HepG2 (cell line): Measurements from ENCODE around the gene MRPL14. TPM values are rescaled to one million over a fixed set of nuclear protein-coding genes. Genes with fewer than 3 reads are reported as not detected.

ENCODE experiments used
- ARNT2 ChIP-seq: sonication (generic); formaldehyde crosslinking; IDR thresholded peaks from 2 replicates; pipeline ENCODE4 v1.8.0; 2022; ENCODE audit warnings: mild to moderate bottlenecking, low read depth, missing genetic modification reagents, moderate library complexity
- HMGA1 ChIP-seq: sonication (generic); formaldehyde crosslinking; conservative IDR thresholded peaks from 2 replicates; pipeline ENCODE4 v1.4.0; 2020; ENCODE audit warnings: missing genetic modification reagents
- MED13 ChIP-seq: sonication (generic); formaldehyde crosslinking; IDR thresholded peaks from 2 replicates; pipeline ENCODE4 v1.5.0; 2020; ENCODE audit warnings: missing genetic modification reagents
- MXI1 ChIP-seq: IDR thresholded peaks from 3 replicates; pipeline ENCODE4 v1.6.1; 2012; ENCODE audit warnings: low read depth, low read length, inconsistent platforms, borderline replicate concordance
- NFYB ChIP-seq: sonication (generic); formaldehyde crosslinking; IDR thresholded peaks from 2 replicates; pipeline ENCODE4 v1.4.0; 2020; ENCODE audit warnings: missing genetic modification reagents
- PLRG1 ChIP-seq: fragments of 450-650 bp; conservative IDR thresholded peaks from 2 replicates; pipeline ENCODE4 v1.6.1; 2016
- SALL1 ChIP-seq: sonication (generic); formaldehyde crosslinking; IDR thresholded peaks from 2 replicates; pipeline ENCODE4 v1.8.0; 2022; ENCODE audit warnings: mild to moderate bottlenecking, missing genetic modification reagents
- TBX3 ChIP-seq: fragments of 450-650 bp; IDR thresholded peaks from 2 replicates; pipeline ENCODE4 v1.6.1; 2017; ENCODE audit warnings: antibody characterized with exemption, mild to moderate bottlenecking, inconsistent platforms, borderline replicate concordance
- ZFY ChIP-seq: sonication (generic); formaldehyde crosslinking; IDR thresholded peaks from 2 replicates; pipeline ENCODE4 v1.4.0; 2020; ENCODE audit warnings: missing genetic modification reagents
- ZMYM2 ChIP-seq: sonication (generic); formaldehyde crosslinking; IDR thresholded peaks from 2 replicates; pipeline ENCODE4 v1.8.0; 2022; ENCODE audit warnings: mild to moderate bottlenecking, missing genetic modification reagents
- ZNF264 ChIP-seq: sonication (generic); formaldehyde crosslinking; IDR thresholded peaks from 2 replicates; pipeline ENCODE4 v1.4.0; 2020; ENCODE audit warnings: missing genetic modification reagents
- ZNF282 ChIP-seq: fragments of 450-650 bp; IDR thresholded peaks from 2 replicates; pipeline ENCODE4 v1.6.1; 2018; ENCODE audit not compliant: partially characterized antibody
- ZNF292 ChIP-seq: sonication (generic); formaldehyde crosslinking; IDR thresholded peaks from 2 replicates; pipeline ENCODE4 v1.8.1; 2022; ENCODE audit warnings: mild to moderate bottlenecking, low read depth, missing genetic modification reagents, borderline replicate concordance
- ZNF3 ChIP-seq: IDR thresholded peaks from 2 replicates; pipeline ENCODE4 v1.7.0; 2017; ENCODE audit warnings: inconsistent platforms
- polyA plus RNA-seq, 8 experiments: library from polyadenylated mRNA; depleted of rRNA in 3 of 8; stranded (reverse) in 7 of 8; unstranded in 1 of 8; fragments of >200 nt; fragmentation: Illumina TruSeq in 4 of 8; extraction: Trizol in 4 of 8; gene quantifications; 2 replicates each; pipeline versions ENCODE4 v1.2.1 to v1.2.3, GENCODE V29; 2011 to 2016; ENCODE audit warnings: low read depth in 4 of 8, missing spikeins in 1 of 8, mixed read lengths in 1 of 8; ENCODE audit not compliant: insufficient read depth in 1 of 8
- total RNA-seq, 5 experiments: library from RNA; depleted of rRNA; stranded (reverse); fragments of >200 nt; fragmentation: Illumina TruSeq; extraction: Trizol; gene quantifications; 2 replicates each; pipeline ENCODE4 v1.2.3, GENCODE V29; 2016; ENCODE audit warnings: low read depth in 1 of 5
- TF ChIP-seq, protein P1 (sequence below): sonication (generic); formaldehyde crosslinking; IDR thresholded peaks from one replicate; pipeline ENCODE4 v1.5.1; 2020; ENCODE audit warnings: mild to moderate bottlenecking, missing genetic modification reagents; ENCODE audit errors: not compliant biosample characterization
- TF ChIP-seq, protein P2 (sequence below): sonication (generic); formaldehyde crosslinking; IDR thresholded peaks from 2 replicates; pipeline ENCODE4 v1.4.0; 2020; ENCODE audit warnings: mild to moderate bottlenecking, missing genetic modification reagents
- TF ChIP-seq, protein P3 (sequence below): IDR thresholded peaks from 2 replicates; pipeline ENCODE4 v1.6.1; 2018; ENCODE audit warnings: missing genetic modification reagents, mild to moderate bottlenecking, missing compliant biosample characterization
- TF ChIP-seq, protein P4 (sequence below): sonication (generic); formaldehyde crosslinking; IDR thresholded peaks from 2 replicates; pipeline ENCODE4 v1.9.0; 2021; ENCODE audit warnings: missing genetic modification reagents, mild to moderate bottlenecking, borderline replicate concordance

Gene MRPL14
- total and polyA plus RNA-seq, 2 of the 13 experiments (the other 11 are each of a cell fraction or from before 2014, with no cell fraction given), result 157 to 178 TPM

DNA sequence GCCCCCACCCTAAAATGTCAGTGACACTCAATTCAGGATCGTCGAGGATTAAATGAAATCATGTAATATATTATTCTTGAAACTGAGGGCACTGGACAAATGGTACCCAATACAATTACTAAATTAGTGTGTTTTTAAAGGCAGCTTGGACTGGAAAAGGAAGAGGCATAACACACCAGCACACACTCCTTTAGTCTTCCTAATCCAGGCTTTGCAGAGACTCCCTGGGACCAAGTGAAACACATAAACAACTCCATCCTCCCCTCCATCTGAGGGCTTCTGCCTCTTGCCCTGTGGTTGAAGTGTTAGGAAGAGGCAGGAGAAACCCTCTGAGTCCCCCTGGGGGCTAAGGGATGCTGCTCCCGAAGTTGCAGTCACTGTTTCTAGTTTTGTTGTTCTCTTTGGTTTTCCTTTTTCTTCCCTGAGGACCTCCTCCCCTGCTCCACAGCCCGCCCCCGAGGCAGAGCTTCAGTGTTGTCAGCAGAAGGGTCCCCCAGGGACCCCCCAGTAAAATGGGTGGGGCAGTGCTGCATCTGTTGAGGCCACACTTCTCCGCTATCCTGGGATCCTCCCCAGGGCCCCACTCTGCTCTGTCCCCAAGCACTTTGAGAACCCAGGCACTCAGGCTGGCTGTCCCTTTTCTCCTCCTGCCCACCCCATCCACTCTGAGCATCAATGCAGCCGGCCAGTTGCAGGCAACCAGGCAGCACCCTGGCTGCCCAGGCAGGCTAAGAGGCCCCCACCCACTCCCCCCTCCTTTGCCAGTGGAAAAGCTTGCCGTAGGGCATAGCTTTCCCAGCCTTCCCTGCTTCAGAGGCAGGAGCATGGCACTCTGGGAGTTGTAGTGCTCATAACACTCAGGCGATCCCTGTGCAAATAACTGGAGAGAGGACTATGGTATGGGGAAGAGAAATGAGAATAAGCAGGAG lies 6.0 kb upstream of the MRPL14 start (continued):
- TF ChIP-seq, protein P1, sequence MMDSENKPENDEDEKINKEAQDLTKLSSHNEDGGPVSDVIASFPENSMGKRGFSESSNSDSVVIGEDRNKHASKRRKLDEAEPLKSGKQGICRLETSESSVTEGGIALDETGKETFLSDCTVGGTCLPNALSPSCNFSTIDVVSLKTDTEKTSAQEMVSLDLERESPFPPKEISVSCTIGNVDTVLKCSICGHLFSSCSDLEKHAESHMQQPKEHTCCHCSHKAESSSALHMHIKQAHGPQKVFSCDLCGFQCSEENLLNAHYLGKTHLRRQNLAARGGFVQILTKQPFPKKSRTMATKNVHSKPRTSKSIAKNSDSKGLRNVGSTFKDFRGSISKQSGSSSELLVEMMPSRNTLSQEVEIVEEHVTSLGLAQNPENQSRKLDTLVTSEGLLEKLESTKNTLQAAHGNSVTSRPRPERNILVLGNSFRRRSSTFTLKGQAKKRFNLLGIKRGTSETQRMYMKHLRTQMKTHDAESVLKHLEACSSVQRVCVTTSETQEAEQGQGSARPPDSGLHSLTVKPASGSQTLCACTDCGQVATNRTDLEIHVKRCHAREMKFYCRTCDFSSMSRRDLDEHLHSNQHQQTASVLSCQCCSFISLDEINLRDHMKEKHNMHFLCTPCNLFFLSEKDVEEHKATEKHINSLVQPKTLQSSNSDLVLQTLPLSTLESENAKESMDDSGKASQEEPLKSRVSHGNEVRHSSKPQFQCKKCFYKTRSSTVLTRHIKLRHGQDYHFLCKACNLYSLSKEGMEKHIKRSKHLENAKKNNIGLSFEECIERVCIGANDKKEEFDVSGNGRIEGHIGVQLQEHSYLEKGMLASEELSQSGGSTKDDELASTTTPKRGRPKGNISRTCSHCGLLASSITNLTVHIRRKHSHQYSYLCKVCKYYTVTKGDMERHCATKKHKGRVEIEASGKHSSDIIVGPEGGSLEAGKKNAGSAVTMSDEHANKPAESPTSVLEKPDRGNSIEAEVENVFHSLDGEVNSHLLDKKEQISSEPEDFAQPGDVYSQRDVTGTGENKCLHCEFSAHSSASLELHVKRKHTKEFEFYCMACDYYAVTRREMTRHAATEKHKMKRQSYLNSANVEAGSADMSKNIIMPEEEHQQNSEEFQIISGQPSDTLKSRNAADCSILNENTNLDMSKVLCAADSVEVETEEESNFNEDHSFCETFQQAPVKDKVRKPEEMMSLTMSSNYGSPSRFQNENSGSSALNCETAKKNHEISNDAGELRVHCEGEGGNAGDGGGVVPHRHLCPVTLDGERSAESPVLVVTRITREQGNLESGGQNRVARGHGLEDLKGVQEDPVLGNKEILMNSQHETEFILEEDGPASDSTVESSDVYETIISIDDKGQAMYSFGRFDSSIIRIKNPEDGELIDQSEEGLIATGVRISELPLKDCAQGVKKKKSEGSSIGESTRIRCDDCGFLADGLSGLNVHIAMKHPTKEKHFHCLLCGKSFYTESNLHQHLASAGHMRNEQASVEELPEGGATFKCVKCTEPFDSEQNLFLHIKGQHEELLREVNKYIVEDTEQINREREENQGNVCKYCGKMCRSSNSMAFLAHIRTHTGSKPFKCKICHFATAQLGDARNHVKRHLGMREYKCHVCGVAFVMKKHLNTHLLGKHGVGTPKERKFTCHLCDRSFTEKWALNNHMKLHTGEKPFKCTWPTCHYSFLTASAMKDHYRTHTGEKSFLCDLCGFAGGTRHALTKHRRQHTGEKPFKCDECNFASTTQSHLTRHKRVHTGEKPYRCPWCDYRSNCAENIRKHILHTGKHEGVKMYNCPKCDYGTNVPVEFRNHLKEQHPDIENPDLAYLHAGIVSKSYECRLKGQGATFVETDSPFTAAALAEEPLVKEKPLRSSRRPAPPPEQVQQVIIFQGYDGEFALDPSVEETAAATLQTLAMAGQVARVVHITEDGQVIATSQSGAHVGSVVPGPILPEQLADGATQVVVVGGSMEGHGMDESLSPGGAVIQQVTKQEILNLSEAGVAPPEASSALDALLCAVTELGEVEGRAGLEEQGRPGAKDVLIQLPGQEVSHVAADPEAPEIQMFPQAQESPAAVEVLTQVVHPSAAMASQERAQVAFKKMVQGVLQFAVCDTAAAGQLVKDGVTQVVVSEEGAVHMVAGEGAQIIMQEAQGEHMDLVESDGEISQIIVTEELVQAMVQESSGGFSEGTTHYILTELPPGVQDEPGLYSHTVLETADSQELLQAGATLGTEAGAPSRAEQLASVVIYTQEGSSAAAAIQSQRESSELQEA (CRISPR knock-in tag), result no peak
- no peak for TF ChIP-seq TBX3
- TF ChIP-seq ZNF292 (CRISPR knock-in tag), result no peak
- TF ChIP-seq NFYB (CRISPR knock-in tag), result no peak
- TF ChIP-seq PLRG1, result no peak
- TF ChIP-seq HMGA1, result no peak
- peak; percentile 37; the same call in 1 of the 2 replicates for TF ChIP-seq SALL1
- TF ChIP-seq, protein P2, sequence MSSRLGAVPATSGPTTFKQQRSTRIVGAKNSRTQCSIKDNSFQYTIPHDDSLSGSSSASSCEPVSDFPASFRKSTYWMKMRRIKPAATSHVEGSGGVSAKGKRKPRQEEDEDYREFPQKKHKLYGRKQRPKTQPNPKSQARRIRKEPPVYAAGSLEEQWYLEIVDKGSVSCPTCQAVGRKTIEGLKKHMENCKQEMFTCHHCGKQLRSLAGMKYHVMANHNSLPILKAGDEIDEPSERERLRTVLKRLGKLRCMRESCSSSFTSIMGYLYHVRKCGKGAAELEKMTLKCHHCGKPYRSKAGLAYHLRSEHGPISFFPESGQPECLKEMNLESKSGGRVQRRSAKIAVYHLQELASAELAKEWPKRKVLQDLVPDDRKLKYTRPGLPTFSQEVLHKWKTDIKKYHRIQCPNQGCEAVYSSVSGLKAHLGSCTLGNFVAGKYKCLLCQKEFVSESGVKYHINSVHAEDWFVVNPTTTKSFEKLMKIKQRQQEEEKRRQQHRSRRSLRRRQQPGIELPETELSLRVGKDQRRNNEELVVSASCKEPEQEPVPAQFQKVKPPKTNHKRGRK (CRISPR knock-in tag), result no peak
- no peak for TF ChIP-seq ZNF3 (CRISPR knock-in tag)
- no peak for TF ChIP-seq MXI1
- no peak for TF ChIP-seq MED13 (CRISPR knock-in tag)
- no peak for TF ChIP-seq ZNF264 (CRISPR knock-in tag)
- TF ChIP-seq ZFY (CRISPR knock-in tag), result no peak
- TF ChIP-seq, protein P3, sequence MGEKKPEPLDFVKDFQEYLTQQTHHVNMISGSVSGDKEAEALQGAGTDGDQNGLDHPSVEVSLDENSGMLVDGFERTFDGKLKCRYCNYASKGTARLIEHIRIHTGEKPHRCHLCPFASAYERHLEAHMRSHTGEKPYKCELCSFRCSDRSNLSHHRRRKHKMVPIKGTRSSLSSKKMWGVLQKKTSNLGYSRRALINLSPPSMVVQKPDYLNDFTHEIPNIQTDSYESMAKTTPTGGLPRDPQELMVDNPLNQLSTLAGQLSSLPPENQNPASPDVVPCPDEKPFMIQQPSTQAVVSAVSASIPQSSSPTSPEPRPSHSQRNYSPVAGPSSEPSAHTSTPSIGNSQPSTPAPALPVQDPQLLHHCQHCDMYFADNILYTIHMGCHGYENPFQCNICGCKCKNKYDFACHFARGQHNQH (CRISPR knock-in tag), result 0 out of 2 replicates have a peak, but pooled peaks have one; percentile 12
- no peak for TF ChIP-seq ARNT2 (CRISPR knock-in tag)
- TF ChIP-seq, protein P4, sequence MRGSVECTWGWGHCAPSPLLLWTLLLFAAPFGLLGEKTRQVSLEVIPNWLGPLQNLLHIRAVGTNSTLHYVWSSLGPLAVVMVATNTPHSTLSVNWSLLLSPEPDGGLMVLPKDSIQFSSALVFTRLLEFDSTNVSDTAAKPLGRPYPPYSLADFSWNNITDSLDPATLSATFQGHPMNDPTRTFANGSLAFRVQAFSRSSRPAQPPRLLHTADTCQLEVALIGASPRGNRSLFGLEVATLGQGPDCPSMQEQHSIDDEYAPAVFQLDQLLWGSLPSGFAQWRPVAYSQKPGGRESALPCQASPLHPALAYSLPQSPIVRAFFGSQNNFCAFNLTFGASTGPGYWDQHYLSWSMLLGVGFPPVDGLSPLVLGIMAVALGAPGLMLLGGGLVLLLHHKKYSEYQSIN (CRISPR knock-in tag), result no peak
- TF ChIP-seq ZMYM2 (CRISPR knock-in tag), result no peak
- no peak for TF ChIP-seq ZNF282
